ENCODE measurements around the gene AACS.

- TF ChIP-seq CTCF (IDR thresholded peaks at IDR 0.05), result no peak
- TF ChIP-seq POLR2A (IDR thresholded peaks at IDR 0.05), result no peak
Measured at GRCh38 chr12:125064492-125064891, 743 bp upstream of the AACS start.
